Measurements from ENCODE around the gene SIPA1L3. TPM values are rescaled to one million over a fixed set of nuclear protein-coding genes. Genes with fewer than 3 reads are reported as not detected.

SIPA1L3 gene
- total RNA-seq, 2 experiments from 2014 or later: 8.9 to 9.8 TPM

GRCh38 chr19:38163419-38164290 lies 256.6 kb downstream of the SIPA1L3 start:
- peaks cover 34% of the 10 kb centered on the region for H3K36me3 Mint-ChIP-seq (ENCODE audit: low read depth)
- H3K27me3 Mint-ChIP-seq: no peaks in the 10 kb centered on the region
- POLR2A ChIA-PET: interaction anchor here (0.7 kb wide), 1 partner anchor 284 kb away, joined by 3 read pairs; no protein-coding TSS in a partner anchor
- H3K4me3 Mint-ChIP-seq: no peak overlapping the region
- H3K9me3 Mint-ChIP-seq: peaks cover 11% of the 10 kb centered on the region
- ATAC-seq (peak; percentile 24), DNase-seq (no peak)
- intact Hi-C loops (cut with micrococcal nuclease): no loop called here
- TF ChIP-seq, protein P1, sequence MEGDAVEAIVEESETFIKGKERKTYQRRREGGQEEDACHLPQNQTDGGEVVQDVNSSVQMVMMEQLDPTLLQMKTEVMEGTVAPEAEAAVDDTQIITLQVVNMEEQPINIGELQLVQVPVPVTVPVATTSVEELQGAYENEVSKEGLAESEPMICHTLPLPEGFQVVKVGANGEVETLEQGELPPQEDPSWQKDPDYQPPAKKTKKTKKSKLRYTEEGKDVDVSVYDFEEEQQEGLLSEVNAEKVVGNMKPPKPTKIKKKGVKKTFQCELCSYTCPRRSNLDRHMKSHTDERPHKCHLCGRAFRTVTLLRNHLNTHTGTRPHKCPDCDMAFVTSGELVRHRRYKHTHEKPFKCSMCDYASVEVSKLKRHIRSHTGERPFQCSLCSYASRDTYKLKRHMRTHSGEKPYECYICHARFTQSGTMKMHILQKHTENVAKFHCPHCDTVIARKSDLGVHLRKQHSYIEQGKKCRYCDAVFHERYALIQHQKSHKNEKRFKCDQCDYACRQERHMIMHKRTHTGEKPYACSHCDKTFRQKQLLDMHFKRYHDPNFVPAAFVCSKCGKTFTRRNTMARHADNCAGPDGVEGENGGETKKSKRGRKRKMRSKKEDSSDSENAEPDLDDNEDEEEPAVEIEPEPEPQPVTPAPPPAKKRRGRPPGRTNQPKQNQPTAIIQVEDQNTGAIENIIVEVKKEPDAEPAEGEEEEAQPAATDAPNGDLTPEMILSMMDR (IDR thresholded peaks at IDR 0.05): no peak
- no peak overlapping the region for H3K27ac Mint-ChIP-seq
- CTCF ChIA-PET: no interaction called here
- no peaks in the 10 kb centered on the region for H3K4me1 Mint-ChIP-seq (ENCODE audit: low read depth)

- TF ChIP-seq, protein P1 (IDR thresholded peaks at IDR 0.05): no peak
- ATAC-seq (no peak), DNase-seq (no peak)
- peaks cover 34% of the 10 kb centered on the region for H3K36me3 Mint-ChIP-seq (ENCODE audit: low read depth)
- intact Hi-C loops (cut with micrococcal nuclease): no loop called here
- ChIA-PET POLR2A (no interaction called here), CTCF (interaction anchor here (1.0 kb wide), 1 partner anchor 262 kb away, joined by 3 read pairs; no protein-coding TSS in a partner anchor)
- H3K27me3 Mint-ChIP-seq: no peaks in the 10 kb centered on the region
- H3K4me1 Mint-ChIP-seq (ENCODE audit: low read depth): no peaks in the 10 kb centered on the region
- H3K9me3 Mint-ChIP-seq: peaks cover 11% of the 10 kb centered on the region
- H3K27ac Mint-ChIP-seq: no peak overlapping the region
- no peak overlapping the region for H3K4me3 Mint-ChIP-seq
These were observed 257.5 kb downstream of the SIPA1L3 start for GRCh38 chr19:38164526-38164925.

DNA sequence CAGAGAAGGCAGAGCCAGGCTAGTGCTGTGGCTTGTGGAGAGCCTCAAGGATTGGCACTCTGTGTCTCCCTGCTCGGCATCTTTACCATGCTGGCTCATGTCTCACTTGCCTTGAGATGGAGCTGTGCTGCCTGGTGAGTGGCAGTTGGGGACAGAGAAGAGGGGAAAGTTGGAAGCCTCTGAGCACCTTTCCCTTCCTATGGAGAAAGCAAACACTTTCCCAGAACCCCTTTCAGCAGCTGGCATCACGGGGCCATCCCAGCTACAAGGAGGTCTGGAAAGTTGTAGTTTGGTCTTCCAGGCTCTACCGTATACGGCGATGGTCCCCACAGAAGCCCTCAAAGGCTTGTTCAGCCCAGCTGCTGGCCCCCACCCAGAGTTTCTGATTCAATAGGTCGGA lies 258.3 kb downstream of the SIPA1L3 start:
- intact Hi-C loops (cut with micrococcal nuclease): no loop called here
- ChIA-PET CTCF (interaction anchor here (1.0 kb wide), 1 partner anchor 263 kb away, joined by 3 read pairs; no protein-coding TSS in a partner anchor), POLR2A (no interaction called here)
- H3K27ac Mint-ChIP-seq: no peak overlapping the region
- peaks cover 11% of the 10 kb centered on the region for H3K9me3 Mint-ChIP-seq
- ATAC-seq (no peak), DNase-seq (no peak)
- TF ChIP-seq, protein P1 (IDR thresholded peaks at IDR 0.05): no peak
- H3K27me3 Mint-ChIP-seq: no peaks in the 10 kb centered on the region
- no peak overlapping the region for H3K4me3 Mint-ChIP-seq
- H3K36me3 Mint-ChIP-seq (ENCODE audit: low read depth): peaks cover 34% of the 10 kb centered on the region
- no peaks in the 10 kb centered on the region for H3K4me1 Mint-ChIP-seq (ENCODE audit: low read depth)

- Mint-ChIP-seq H3K4me1 (ENCODE audit: low read depth) (no peaks in the 10 kb centered on the region), H3K36me3 (ENCODE audit: low read depth) (peaks cover 9% of the 10 kb centered on the region), H3K9me3 (no peaks in the 10 kb centered on the region), H3K27ac (no peak overlapping the region), H3K27me3 (no peaks in the 10 kb centered on the region), H3K4me3 (no peak overlapping the region)
- POLR2A ChIA-PET: no interaction called here
- TF ChIP-seq, protein P1 (IDR thresholded peaks at IDR 0.05): no peak
- CTCF ChIA-PET: interaction anchor here (1.9 kb wide), 1 partner anchor 27 kb away, joined by 3 read pairs; no protein-coding TSS in a partner anchor
- no peak for DNase-seq
- intact Hi-C loops (cut with micrococcal nuclease): no loop called here
- no peak for ATAC-seq
These were observed 261.6 kb downstream of the SIPA1L3 start for GRCh38 chr19:38168637-38169036.

DNA sequence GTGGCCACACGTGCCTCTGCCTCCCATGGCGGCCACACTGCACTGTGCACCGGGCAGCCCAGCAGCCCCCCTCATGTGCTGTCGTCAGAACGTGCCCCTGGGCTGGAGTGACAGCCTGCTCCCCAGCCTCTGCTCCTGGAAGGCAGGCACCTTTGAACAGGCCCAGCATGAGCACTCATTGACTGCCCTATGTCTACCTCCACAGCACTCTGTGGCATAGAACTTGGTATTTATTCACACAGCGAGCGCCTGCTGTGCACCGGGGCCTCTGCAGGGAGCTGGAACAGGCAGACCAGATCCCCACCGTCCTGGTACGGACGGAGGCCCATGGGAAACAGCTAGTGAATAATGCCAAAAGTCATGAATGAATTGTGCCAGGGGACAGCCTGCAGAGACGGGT lies 263.3 kb downstream of the SIPA1L3 start:
- ChIA-PET CTCF (no interaction called here), POLR2A (no interaction called here)
- Mint-ChIP-seq H3K27me3 (no peaks in the 10 kb centered on the region), H3K9me3 (no peaks in the 10 kb centered on the region), H3K4me1 (ENCODE audit: low read depth) (no peaks in the 10 kb centered on the region), H3K4me3 (no peak overlapping the region), H3K27ac (no peak overlapping the region), H3K36me3 (ENCODE audit: low read depth) (no peaks in the 10 kb centered on the region)
- ATAC-seq: no peak
- intact Hi-C loops (cut with micrococcal nuclease): no loop called here
- no peak for DNase-seq
- TF ChIP-seq, protein P1 (IDR thresholded peaks at IDR 0.05): no peak

Data from activated CD8-positive, alpha-beta T cell treated with anti-CD3 and anti-CD28 coated beads for 36 hours (primary cell).